Measurements from ENCODE around the gene CASP2. TPM values are rescaled to one million over a fixed set of nuclear protein-coding genes. Genes with fewer than 3 reads are reported as not detected.
A peak's percentile ranks its signal among the peaks of the same experiment; 100 is the strongest.
"Not testable (repeated sequence)": the region's sequence is repeated elsewhere in the genome, so short reads cannot be mapped to it uniquely, and the experiment has no call there.

CASP2 gene
- total RNA-seq = 12.8 and 30.2 TPM in 2 replicates

GRCh38 chr7:143287935-143288826 is at the start of gene CASP2:
Gene CASP2, plus strand, starts transcription at chr7:143288351. Its CDS starts 105 bp downstream, at chr7:143288456.
- DNase-seq = peak; percentile 99

- no peak for DNase-seq
These were observed 48.3 kb upstream of the CASP2 start for GRCh38 chr7:143239813-143240212.

DNA sequence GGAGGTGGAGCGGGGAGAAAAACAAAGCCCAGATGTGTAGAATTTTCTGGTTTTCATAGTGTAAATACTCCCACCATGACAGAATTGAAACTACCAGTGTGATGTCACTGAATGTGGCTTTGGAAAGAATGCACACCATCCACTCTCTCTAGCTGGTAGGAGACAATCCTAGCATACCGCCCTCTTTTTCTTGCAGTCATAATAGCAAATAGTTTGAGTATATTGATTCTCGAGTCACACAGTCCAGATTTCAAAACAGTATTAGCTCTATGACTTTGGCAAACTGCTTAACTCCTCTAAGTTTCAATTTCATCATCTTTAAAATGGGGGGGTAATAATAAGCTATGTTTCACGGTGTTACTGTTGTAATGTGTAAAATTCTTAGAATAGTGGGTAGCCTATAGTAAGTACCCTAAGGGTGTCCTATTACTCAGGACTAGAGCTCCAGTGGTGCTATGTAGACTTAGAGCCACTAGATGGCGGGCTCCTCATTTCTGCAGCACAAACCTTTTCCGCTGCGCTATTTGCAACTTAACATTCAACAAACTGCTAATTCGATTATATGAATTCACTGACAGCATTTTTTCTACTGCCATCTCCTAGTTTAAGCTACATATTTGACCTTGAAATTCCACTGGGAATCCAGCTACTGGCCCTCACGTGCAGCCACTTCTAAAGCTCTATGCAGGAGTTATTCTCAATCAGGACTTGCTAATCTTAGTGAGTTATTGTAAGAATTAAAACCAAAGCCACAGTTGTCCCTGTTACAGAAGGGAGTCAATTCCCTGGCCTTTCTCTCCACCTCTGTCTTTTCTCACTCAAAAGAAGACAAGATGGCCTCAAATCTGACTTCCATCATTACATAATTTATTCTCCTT is 47.6 kb upstream of the CASP2 start:
- peak; percentile 90 for DNase-seq

GRCh38 chr7:143242306-143242705 is 45.8 kb upstream of the CASP2 start:
- DNase-seq = no peak

- DNase-seq = no peak
These were observed 45.0 kb upstream of the CASP2 start for GRCh38 chr7:143243111-143243510.

- DNase-seq = no peak
These were observed 44.5 kb upstream of the CASP2 start for GRCh38 chr7:143243614-143244013.

DNA sequence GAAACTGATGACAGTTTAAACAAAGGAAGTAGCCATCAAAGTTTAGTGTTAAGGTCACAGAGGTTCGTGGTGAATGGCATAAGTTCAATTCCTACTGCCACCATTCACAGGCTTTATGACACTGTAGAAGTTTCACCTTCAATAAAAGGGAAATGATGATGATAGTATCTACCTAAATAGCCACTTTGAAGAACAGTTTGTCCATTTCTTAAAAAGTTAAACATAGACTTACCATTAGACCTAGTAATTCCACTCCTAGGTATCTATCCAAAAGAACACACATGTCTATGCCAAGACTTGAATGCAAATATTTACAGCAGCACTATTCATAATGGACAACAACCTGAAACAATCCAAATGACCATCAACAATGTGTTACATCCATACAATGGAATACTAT is 43.8 kb upstream of the CASP2 start:
- DNase-seq = no peak

GRCh38 chr7:143245123-143245522 is 43.0 kb upstream of the CASP2 start:
- peak; percentile 58 for DNase-seq

DNA sequence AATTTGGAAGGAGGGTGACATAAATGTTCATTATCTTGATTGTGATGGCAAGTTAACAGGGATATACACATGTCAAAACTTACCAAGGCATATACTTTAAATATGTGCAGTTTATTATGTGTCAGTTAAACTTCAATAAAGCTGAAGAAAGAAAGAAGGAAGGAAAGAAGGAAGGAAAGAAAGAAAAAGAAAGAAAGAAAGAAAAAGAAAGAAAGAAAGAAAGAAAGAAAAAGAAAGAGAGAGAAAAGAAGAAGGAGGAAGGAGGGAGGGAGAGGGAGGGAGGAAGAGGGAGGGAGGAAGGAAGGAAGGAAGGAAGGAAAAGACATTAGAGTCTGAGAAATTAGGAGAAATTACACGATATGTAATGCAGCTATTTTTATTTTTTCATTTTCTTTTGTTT is 40.8 kb upstream of the CASP2 start:
- no peak for DNase-seq

DNA sequence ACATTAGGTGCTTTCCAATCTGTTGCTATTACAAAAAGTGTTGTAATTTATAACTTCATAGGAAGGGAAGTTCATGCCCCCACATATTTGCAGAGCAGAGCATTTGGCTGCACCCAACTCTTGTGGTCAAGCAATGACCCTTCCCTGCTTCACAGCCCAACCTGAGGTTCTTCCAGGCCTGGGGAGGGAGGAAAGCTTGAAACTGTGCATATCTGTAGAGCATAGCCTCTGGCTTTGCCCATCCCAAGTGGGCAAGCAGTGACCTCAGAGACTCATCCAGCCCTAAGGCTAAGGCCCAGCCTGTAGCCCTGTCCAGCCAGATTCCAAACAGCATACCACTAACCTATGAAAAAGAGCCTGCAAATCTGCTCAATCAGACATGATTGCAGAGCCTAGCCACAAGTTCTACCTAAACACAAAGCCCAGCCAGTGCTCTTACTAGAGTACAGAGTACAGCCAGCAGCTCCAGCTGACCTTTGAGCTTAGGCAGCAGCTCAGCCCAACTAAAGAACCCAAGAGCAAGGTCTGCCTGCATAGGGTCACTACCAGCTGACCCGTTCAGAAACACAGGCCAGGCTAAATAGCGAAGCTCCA is 39.3 kb upstream of the CASP2 start:
- no peak for DNase-seq

- DNase-seq = no peak
These were observed 38.0 kb upstream of the CASP2 start for GRCh38 chr7:143250199-143250598.

DNA sequence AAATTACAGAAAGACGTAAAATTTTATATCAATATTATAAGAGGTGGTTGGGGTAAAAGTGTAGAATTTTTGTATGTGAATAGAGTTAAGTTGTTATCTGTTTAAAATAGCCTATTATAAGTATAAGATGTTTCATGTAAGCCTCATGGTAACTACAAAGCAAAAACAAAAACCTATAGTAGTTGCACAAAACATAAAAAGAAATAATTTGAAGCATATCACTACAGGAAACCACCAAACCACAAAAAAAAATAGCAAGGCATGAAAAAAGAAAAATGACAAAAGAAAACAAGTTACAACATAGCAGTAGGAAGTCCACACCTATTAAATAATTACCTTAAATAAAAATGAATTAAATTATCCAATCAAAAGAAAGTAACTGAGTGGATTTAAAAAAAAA is 37.3 kb upstream of the CASP2 start:
- no peak for DNase-seq

DNA sequence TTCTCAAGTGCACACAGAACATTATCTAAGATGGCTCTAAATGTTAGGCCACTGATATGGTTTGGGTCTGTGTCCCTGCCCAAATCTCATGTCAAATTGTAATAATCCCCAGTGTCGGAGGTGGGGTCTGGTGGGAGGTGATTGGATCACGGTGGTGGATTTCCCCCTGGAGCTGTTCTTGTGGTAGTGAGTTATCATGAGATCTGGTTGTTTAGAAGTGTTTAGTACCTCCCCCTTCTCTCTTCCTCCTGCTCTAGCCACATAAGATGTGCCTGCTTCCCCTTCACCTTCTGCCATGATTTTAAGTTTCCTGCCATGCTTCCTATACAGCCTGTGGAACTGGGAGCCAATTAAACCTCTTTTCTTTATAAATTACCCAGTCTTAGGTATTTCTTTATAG is 36.1 kb upstream of the CASP2 start:
- no peak for DNase-seq

- DNase-seq = no peak
These were observed 32.6 kb upstream of the CASP2 start for GRCh38 chr7:143255564-143255963.

DNA sequence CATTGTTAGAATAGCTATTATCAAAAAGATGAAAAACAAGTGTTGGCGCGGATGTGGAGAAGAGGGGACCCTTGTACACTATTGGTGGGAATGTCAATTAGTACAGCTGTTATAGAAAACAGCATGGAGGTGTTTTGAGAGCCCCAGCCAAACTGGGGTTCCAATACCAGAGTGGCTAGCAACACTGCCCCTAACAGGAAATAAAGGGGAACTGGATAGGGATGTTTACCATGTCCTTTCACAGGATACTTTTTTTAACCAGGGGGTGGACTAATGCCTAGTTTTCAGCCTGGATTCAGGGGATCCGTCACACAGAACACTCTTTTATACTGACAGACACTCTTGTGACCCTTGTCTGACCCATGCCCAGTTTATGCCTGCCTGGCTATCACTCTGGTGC is 31.8 kb upstream of the CASP2 start:
- DNase-seq = no peak

GRCh38 chr7:143256932-143257331 is 31.2 kb upstream of the CASP2 start:
- no peak for DNase-seq

- peak; percentile 33 for DNase-seq
These were observed 30.6 kb upstream of the CASP2 start for GRCh38 chr7:143257501-143257900.

GRCh38 chr7:143258831-143259230 is 29.3 kb upstream of the CASP2 start:
- DNase-seq = no peak

DNA sequence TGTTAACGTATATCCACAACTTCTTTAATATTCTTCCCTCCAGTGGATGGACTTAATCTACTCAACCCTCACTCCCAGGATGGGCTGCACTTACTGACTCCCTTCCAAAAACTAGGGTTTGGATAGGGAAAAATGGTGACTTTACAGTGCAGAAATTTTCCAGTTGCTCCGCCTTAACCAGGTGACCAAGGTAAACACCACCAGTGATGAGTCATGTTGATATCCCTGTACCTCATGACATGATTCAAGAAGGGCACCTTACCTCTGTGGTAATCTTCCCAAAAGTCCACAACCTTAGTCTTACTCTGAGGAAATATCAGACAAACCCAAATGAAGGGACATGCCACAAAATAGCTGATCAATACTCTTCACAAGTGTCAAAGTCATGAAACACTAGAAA is 28.4 kb upstream of the CASP2 start:
- DNase-seq = no peak

- DNase-seq = no peak
These were observed 26.2 kb upstream of the CASP2 start for GRCh38 chr7:143261901-143262300.

DNA sequence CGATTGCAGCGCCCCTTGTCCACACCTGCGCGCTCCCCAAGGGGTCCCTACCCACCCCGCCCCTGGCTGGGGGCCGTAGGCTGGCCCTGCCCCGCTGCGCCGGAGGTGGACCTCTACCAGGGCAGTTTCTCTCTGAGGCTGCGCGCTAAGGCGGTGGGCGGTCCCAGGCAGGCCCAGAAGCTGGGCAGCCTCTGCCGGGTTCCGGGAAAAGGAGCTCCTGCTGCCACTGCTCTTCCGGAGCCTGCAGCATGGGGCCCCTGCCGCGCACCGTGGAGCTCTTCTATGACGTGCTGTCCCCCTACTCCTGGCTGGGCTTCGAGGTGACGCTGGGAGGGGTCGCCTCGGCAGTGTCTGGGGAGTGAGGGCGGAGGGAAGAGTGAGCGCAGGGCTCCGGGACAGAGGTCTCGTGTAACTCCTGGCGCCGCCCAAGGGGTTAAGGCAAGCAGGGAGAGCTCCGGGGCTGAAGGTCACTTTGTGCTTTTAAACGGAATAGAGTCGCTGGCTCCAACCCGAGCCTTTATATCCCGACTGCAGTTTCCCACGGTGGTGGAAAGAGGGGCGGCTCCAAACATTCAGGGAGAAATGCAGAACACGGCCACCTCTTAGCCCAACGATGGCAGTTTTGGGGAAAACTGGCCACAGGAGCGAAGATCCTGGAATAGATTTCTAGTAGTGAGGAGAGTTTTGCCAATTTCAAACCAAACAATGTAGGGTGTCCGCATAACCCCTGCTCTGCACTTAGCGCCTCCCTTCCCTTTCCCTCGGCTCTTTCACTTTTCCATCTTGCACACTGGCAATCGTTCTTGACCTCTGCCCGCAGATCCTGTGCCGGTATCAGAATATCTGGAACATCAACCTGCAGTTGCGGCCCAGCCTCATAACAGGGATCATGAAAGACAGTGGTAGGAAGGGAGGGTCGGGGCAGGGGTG is 24.6 kb upstream of the CASP2 start, which contains the start of gene GSTK1:
GSTK1 (plus strand) TSS at position 176 of the 930 bp plus-strand sequence; CDS start at position 249, 73 bp downstream.
- DNase-seq = peak; percentile 77

DNA sequence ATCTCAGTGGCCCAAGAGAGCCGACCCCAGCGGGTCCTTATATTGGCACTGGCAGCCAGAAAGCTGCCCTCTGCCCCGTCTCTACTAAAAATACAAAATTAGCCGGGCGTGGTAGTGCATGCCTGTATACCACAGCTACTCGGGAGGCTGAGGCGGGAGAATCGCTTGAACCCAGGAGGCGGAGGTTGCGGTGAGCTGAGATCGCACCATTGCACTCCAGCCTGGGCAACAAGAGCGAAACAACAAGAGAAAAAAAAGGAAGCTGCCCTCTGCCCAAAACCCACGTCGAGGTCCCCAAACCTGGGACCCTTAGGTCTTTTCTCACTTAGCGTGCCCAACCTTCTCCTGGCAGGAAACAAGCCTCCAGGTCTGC is 24.0 kb upstream of the CASP2 start:
- not testable (repeated sequence) for DNase-seq

Data from dermis blood vessel endothelial cell (primary cell).